ENCODE measurements around the gene CTSW.

The CTSW gene

GRCh38 chr11:65906602-65907001 lies 27.0 kb downstream of the CTSW start:
- no peak for DNase-seq

- DNase-seq: no peak
Measured at GRCh38 chr11:65907878-65908277, 28.2 kb downstream of the CTSW start.

GRCh38 chr11:65911682-65912568 lies 32.3 kb downstream of the CTSW start:
- no peak for DNase-seq

- DNase-seq: no peak
Measured at GRCh38 chr11:65912845-65913244, 33.2 kb downstream of the CTSW start.

- DNase-seq: no peak
Measured at GRCh38 chr11:65915101-65915820, 35.6 kb downstream of the CTSW start.

GRCh38 chr11:65915821-65916251 lies 36.2 kb downstream of the CTSW start:
- peak; percentile 26 for DNase-seq

GRCh38 chr11:65916391-65916790 lies 36.8 kb downstream of the CTSW start:
- DNase-seq: no peak

GRCh38 chr11:65917077-65917433 lies 37.4 kb downstream of the CTSW start:
- DNase-seq: no peak

GRCh38 chr11:65917434-65918210 lies 38.0 kb downstream of the CTSW start:
- DNase-seq: no peak

GRCh38 chr11:65918211-65919140 lies 38.8 kb downstream of the CTSW start, which contains the start of gene C11orf68:
C11orf68 (minus strand) TSS chr11:65919062; CDS start chr11:65919031, 31 bp downstream.
- no peak for DNase-seq

- peak; percentile 99 for DNase-seq
Measured at GRCh38 chr11:65919141-65919572, 39.5 kb downstream of the CTSW start, which contains the start of gene DRAP1. DRAP1 (plus strand) TSS chr11:65919426; CDS start chr11:65919502, 76 bp downstream.

GRCh38 chr11:65919573-65920371 lies 40.1 kb downstream of the CTSW start:
- DNase-seq: peak; percentile 65

GRCh38 chr11:65920372-65920802 lies 40.8 kb downstream of the CTSW start:
- no peak for DNase-seq

- no peak for DNase-seq
Measured at GRCh38 chr11:65921033-65921555, 41.5 kb downstream of the CTSW start.

- no peak for DNase-seq
Measured at GRCh38 chr11:65921876-65922275, 42.2 kb downstream of the CTSW start.

GRCh38 chr11:65922565-65922964 lies 42.9 kb downstream of the CTSW start:
- no peak for DNase-seq

GRCh38 chr11:65925397-65925796 lies 45.8 kb downstream of the CTSW start:
- no peak for DNase-seq

GRCh38 chr11:65927904-65928397 lies 48.3 kb downstream of the CTSW start:
- peak; percentile 65 for DNase-seq

- DNase-seq: no peak
Measured at GRCh38 chr11:65928667-65929066, 49.0 kb downstream of the CTSW start.

- no peak for DNase-seq
Measured at GRCh38 chr11:65931773-65932557, 52.3 kb downstream of the CTSW start.
